K562 (cell line): ENCODE measurements around the gene HDAC7. TPM values are rescaled to one million over a fixed set of nuclear protein-coding genes. Genes with fewer than 3 reads are reported as not detected.

Source experiments
- BRCA1 ChIP-seq, 2 experiments: fragments of 450-650 bp in 1 of 2; sonication (generic) in 1 of 2; formaldehyde crosslinking in 1 of 2; IDR thresholded peaks; 2 replicates each; pipeline versions ENCODE4 v1.5.0 to v1.6.1; 2017 to 2020; ENCODE audit warnings: mild to moderate bottlenecking in 1 of 2, missing genetic modification reagents in 1 of 2
- EGR1 ChIP-seq: fragments of 450-650 bp; conservative IDR thresholded peaks from 2 replicates; pipeline ENCODE4 v1.6.1; 2017; ENCODE audit warnings: mild to moderate bottlenecking
- FOXP1 ChIP-seq: sonication (generic); formaldehyde crosslinking; IDR thresholded peaks from 2 replicates; pipeline ENCODE4 v1.8.0; 2022; ENCODE audit warnings: mild to moderate bottlenecking, missing genetic modification reagents
- HDAC2 ChIP-seq: fragments of 450-650 bp; IDR thresholded peaks from 2 replicates; pipeline ENCODE4 v1.6.1; 2016; ENCODE audit warnings: mild to moderate bottlenecking
- HDAC3 ChIP-seq: fragments of 450-650 bp; IDR thresholded peaks from 2 replicates; pipeline ENCODE4 v1.6.1; 2018; ENCODE audit warnings: borderline replicate concordance, mild to moderate bottlenecking, moderate library complexity; ENCODE audit not compliant: partially characterized antibody
- MAFF ChIP-seq: IDR thresholded peaks from 2 replicates; pipeline ENCODE4 v1.6.1; 2012; ENCODE audit warnings: low read length, improper control_type of control experiment
- MAZ ChIP-seq, 2 experiments: fragments of 450-650 bp in 1 of 2; sonication (generic) in 1 of 2; formaldehyde crosslinking; IDR thresholded peaks in 1 of 2; conservative IDR thresholded peaks in 1 of 2; 2 replicates each; pipeline versions ENCODE4 v1.4.0 to v1.5.0; 2020; ENCODE audit warnings: mild to moderate bottlenecking in 1 of 2, missing genetic modification reagents in 1 of 2
- MTF1 ChIP-seq: fragments of 250-450 bp; sonication (Bioruptor Pico); IDR thresholded peaks from 2 replicates; pipeline ENCODE4 v1.9.0; 2021; ENCODE audit warnings: moderate library complexity, mild to moderate bottlenecking, inconsistent platforms, borderline replicate concordance
- PTRF ChIP-seq: fragments of 450-650 bp; IDR thresholded peaks from 2 replicates; pipeline ENCODE4 v1.6.1; 2016; ENCODE audit warnings: mild to moderate bottlenecking, missing genetic modification characterization, missing compliant biosample characterization
- PURB ChIP-seq: sonication (generic); formaldehyde crosslinking; IDR thresholded peaks from 2 replicates; pipeline ENCODE4 v1.9.0; 2021; ENCODE audit warnings: low read depth, mild to moderate bottlenecking, missing genetic modification reagents
- RB1 ChIP-seq: fragments of 450-650 bp; IDR thresholded peaks from 2 replicates; pipeline ENCODE4 v1.6.1; 2017; ENCODE audit warnings: low read depth, mild to moderate bottlenecking
- RBM22 ChIP-seq: fragments of 200-400 bp; formaldehyde crosslinking; IDR thresholded peaks from 2 replicates; pipeline ENCODE4 v1.6.1; 2018; ENCODE audit warnings: low read length, low read depth; ENCODE audit not compliant: poor library complexity, severe bottlenecking
- SMARCA4 ChIP-seq: fragments of 450-650 bp; IDR thresholded peaks from 2 replicates; pipeline ENCODE4 v1.6.1; 2016
- YY1 ChIP-seq, 3 experiments: IDR thresholded peaks; 2 replicates each; pipeline ENCODE4 v1.6.1; 2011; ENCODE audit warnings: low read length in 2 of 3, mild to moderate bottlenecking in 2 of 3, moderate library complexity in 2 of 3, borderline replicate concordance in 1 of 3, control low read depth in 1 of 3, low read depth in 1 of 3; ENCODE audit not compliant: insufficient read depth in 3 of 3, insufficient replicate concordance in 2 of 3, control insufficient read depth in 1 of 3, insufficient read length in 1 of 3; ENCODE audit errors: extremely low read depth in 1 of 3
- ZBTB7A ChIP-seq: IDR thresholded peaks from 2 replicates; pipeline ENCODE4 v1.6.1; 2011; ENCODE audit warnings: low read depth, mild to moderate bottlenecking, low read length, moderate library complexity, borderline replicate concordance; ENCODE audit not compliant: control insufficient read depth
- ZNF134 ChIP-seq: fragments of 250-450 bp; sonication (Bioruptor Pico); conservative IDR thresholded peaks from 2 replicates; pipeline ENCODE4 v1.4.0; 2020
- ZNF224 ChIP-seq: sonication (generic); formaldehyde crosslinking; IDR thresholded peaks from 2 replicates; pipeline ENCODE4 v1.8.0; 2022; ENCODE audit warnings: mild to moderate bottlenecking, missing genetic modification reagents
- polyA plus RNA-seq, 8 experiments: library from polyadenylated mRNA; depleted of rRNA in 4 of 8; stranded (reverse) in 5 of 8; unstranded in 3 of 8; fragments of >200 nt; fragmentation: Nextera tagmentation in 2 of 8; fragmentation: Illumina TruSeq in 1 of 8; extraction: Ambion mirVana in 2 of 8; extraction: Trizol in 1 of 8; gene quantifications; 2 replicates each; pipeline versions ENCODE4 v1.2.1 to v1.2.3, GENCODE V29; 2011 to 2014; ENCODE audit warnings: inconsistent platforms in 1 of 8, missing spikeins in 1 of 8
- total RNA-seq, 7 experiments: library from RNA; depleted of rRNA in 6 of 7; stranded (reverse); fragments of >200 nt in 6 of 7; fragmentation: Illumina TruSeq in 2 of 7; extraction: Trizol in 2 of 7; gene quantifications; 2 replicates each; pipeline versions ENCODE4 v1.2.1 to v1.2.3, GENCODE V29; 2011 to 2021; ENCODE audit warnings: low replicate concordance in 1 of 7
- TF ChIP-seq, protein P1 (sequence below): sonication (generic); formaldehyde crosslinking; IDR thresholded peaks from 2 replicates; pipeline ENCODE4 v1.8.0; 2023; ENCODE audit warnings: mild to moderate bottlenecking, missing genetic modification reagents
- TF ChIP-seq, protein P2 (sequence below): fragments of 450-650 bp; IDR thresholded peaks from 2 replicates; pipeline ENCODE4 v1.6.1; 2016; ENCODE audit warnings: antibody characterized with exemption
- TF ChIP-seq, protein P3 (sequence below): sonication (generic); formaldehyde crosslinking; IDR thresholded peaks from 2 replicates; pipeline ENCODE4 v1.8.0; 2022; ENCODE audit warnings: mild to moderate bottlenecking, missing genetic modification reagents

HDAC7 gene
- total and polyA plus RNA-seq, 9 of the 15 experiments (the other 6 are each of a cell fraction or from before 2014, with no cell fraction given) = 2.5 to 129 (median 31.1) TPM

DNA sequence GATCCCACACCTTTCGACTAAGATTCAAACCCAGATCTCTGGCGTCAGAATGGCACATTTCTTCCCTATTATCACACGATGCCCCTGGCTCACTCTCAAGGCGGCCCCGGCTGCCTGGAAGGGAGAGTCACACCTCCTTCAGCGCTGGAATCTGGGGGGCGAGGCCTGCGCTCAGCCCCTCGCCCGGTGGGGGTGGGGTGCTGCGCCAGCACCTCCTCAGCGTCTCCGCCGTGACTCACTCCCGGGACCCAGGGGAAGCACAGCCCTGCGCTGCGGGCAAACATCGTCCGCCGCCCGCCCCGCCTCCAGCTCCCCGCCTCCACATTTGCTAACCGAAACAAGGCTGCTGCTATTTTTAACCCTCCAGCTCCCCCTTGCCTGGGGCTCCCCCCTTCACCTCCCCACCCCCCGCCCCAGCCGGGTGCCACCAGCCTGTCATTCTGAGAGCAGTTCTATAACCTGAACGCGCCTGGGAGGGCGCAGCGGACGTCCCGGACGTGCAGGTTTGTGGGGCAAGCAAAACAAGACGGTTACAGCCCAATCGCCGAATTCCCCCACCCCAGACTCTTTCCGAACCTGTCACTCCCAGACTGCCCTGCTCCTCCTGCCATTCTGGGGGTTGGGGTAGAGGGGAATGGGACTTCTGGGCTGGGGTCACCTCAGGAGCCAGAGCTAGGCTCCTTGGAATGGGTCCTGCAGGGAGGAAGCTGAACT, 6.7 kb downstream of the HDAC7 start (continued):
- 0 out of 2 replicates have a peak, but pooled peaks have one; percentile 47 for TF ChIP-seq ZNF224 (CRISPR knock-in tag)
- TF ChIP-seq, protein P1, sequence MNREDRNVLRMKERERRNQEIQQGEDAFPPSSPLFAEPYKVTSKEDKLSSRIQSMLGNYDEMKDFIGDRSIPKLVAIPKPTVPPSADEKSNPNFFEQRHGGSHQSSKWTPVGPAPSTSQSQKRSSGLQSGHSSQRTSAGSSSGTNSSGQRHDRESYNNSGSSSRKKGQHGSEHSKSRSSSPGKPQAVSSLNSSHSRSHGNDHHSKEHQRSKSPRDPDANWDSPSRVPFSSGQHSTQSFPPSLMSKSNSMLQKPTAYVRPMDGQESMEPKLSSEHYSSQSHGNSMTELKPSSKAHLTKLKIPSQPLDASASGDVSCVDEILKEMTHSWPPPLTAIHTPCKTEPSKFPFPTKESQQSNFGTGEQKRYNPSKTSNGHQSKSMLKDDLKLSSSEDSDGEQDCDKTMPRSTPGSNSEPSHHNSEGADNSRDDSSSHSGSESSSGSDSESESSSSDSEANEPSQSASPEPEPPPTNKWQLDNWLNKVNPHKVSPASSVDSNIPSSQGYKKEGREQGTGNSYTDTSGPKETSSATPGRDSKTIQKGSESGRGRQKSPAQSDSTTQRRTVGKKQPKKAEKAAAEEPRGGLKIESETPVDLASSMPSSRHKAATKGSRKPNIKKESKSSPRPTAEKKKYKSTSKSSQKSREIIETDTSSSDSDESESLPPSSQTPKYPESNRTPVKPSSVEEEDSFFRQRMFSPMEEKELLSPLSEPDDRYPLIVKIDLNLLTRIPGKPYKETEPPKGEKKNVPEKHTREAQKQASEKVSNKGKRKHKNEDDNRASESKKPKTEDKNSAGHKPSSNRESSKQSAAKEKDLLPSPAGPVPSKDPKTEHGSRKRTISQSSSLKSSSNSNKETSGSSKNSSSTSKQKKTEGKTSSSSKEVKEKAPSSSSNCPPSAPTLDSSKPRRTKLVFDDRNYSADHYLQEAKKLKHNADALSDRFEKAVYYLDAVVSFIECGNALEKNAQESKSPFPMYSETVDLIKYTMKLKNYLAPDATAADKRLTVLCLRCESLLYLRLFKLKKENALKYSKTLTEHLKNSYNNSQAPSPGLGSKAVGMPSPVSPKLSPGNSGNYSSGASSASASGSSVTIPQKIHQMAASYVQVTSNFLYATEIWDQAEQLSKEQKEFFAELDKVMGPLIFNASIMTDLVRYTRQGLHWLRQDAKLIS (CRISPR knock-in tag) = no peak
- TF ChIP-seq PTRF = no peak
- TF ChIP-seq FOXP1 (CRISPR knock-in tag) = peak; percentile 59; the same call in 1 of the 2 replicates
- TF ChIP-seq MTF1 (CRISPR knock-in tag) = no peak
- TF ChIP-seq, protein P2, sequence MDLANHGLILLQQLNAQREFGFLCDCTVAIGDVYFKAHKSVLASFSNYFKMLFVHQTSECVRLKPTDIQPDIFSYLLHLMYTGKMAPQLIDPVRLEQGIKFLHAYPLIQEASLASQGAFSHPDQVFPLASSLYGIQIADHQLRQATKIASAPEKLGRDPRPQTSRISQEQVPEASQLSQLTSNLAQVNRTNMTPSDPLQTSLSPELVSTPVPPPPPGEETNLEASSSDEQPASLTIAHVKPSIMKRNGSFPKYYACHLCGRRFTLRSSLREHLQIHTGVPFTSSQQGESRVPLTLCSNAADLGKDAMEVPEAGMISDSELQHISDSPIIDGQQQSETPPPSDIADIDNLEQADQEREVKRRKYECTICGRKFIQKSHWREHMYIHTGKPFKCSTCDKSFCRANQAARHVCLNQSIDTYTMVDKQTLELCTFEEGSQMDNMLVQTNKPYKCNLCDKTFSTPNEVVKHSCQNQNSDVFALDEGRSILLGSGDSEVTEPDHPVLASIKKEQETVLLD = peak; percentile 61; the same call in 1 of the 2 replicates
- TF ChIP-seq HDAC3 = no peak
- 0 out of 2 replicates have a peak, but pooled peaks have one; percentile 9 for TF ChIP-seq RB1
- TF ChIP-seq MAZ (CRISPR knock-in tag; conservative IDR thresholded peaks at IDR 0.05 in 1 of 2, IDR thresholded peaks at IDR 0.05 in 1 of 2) = peak; percentile 63 to 85
- TF ChIP-seq YY1 (IDR thresholded peaks at IDR 0.05; ENCODE audit: borderline replicate concordance in 1 of 3, control insufficient read depth in 1 of 3, extremely low read depth in 1 of 3, insufficient read depth in 3 of 3, insufficient read length in 1 of 3, insufficient replicate concordance in 2 of 3, low read depth in 1 of 3, low read length in 2 of 3) = peak in 1 of 3 experiments; percentile 21
- TF ChIP-seq EGR1 = peak; percentile 95
- TF ChIP-seq, protein P3, sequence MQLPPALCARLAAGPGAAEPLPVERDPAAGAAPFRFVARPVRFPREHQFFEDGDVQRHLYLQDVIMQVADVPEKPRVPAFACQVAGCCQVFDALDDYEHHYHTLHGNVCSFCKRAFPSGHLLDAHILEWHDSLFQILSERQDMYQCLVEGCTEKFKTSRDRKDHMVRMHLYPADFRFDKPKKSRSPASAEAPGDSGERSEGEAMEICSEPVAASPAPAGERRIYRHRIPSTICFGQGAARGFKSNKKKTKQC (CRISPR knock-in tag) = 0 out of 2 replicates have a peak, but pooled peaks have one; percentile 64
- TF ChIP-seq BRCA1 (IDR thresholded peaks at IDR 0.05) = no peak
- no peak for TF ChIP-seq BRCA1 (CRISPR knock-in tag; IDR thresholded peaks at IDR 0.05)
- TF ChIP-seq HDAC2 = peak; percentile 70; the same call in 1 of the 2 replicates
- peak; percentile 100 for TF ChIP-seq ZBTB7A
- TF ChIP-seq RBM22 = no peak
- no peak for TF ChIP-seq MAFF
- TF ChIP-seq SMARCA4 = peak; percentile 68
- no peak for TF ChIP-seq ZNF134
- no peak for TF ChIP-seq PURB (CRISPR knock-in tag)
